Karpas-422 (cell line): ENCODE measurements around the gene HSPB9. TPM values are rescaled to one million over a fixed set of nuclear protein-coding genes. Genes with fewer than 3 reads are reported as not detected.
"Not testable (repeated sequence)": the region's sequence is repeated elsewhere in the genome, so short reads cannot be mapped to it uniquely, and the experiment has no call there.

Experiments used
- DNase-seq: peaks from one replicate; pipeline ENCODE4 v3.0.0-alpha.2; 2015
- H2AFZ ChIP-seq: fragments of 200-600 bp; sonication (generic); 2 replicates; pipeline ENCODE4 v1.6.1; 2014; ENCODE audit warnings: antibody characterized with exemption, low read length, mixed read lengths
- H3K27ac ChIP-seq: fragments of 200-600 bp; sonication (generic); 2 replicates; pipeline ENCODE4 v1.5.1; 2014; ENCODE audit warnings: mild to moderate bottlenecking, low read length, moderate library complexity
- H3K27me3 ChIP-seq: fragments of 200-600 bp; sonication (generic); 2 replicates; pipeline ENCODE4 v1.6.1; 2014; ENCODE audit warnings: low read length, mixed read lengths
- H3K36me3 ChIP-seq: fragments of 200-600 bp; sonication (generic); 2 replicates; pipeline ENCODE4 v1.6.1; 2014; ENCODE audit warnings: low read length, mixed read lengths; ENCODE audit not compliant: insufficient read depth
- H3K4me1 ChIP-seq: fragments of 200-600 bp; sonication (generic); 2 replicates; pipeline ENCODE4 v1.6.1; 2014; ENCODE audit warnings: mild to moderate bottlenecking, low read length, mixed read lengths
- H3K4me2 ChIP-seq: fragments of 200-600 bp; sonication (generic); 2 replicates; pipeline ENCODE4 v1.6.1; 2014; ENCODE audit warnings: low read length, low read depth, mild to moderate bottlenecking; ENCODE audit not compliant: poor library complexity, severe bottlenecking
- H3K4me3 ChIP-seq: fragments of 200-600 bp; sonication (generic); 2 replicates; pipeline ENCODE4 v1.5.1; 2014; ENCODE audit warnings: mild to moderate bottlenecking, antibody characterized with exemption, low read length, mixed read lengths
- H3K79me2 ChIP-seq: fragments of 200-600 bp; sonication (generic); 2 replicates; pipeline ENCODE4 v1.6.1; 2014; ENCODE audit warnings: mild to moderate bottlenecking, low read length, mixed read lengths
- H3K9ac ChIP-seq: fragments of 200-600 bp; sonication (generic); 2 replicates; pipeline ENCODE4 v1.6.0; 2014; ENCODE audit warnings: low read length
- H3K9me2 ChIP-seq: fragments of 200-600 bp; sonication (generic), shearing (Covaris generic); replicated peaks from 2 replicates; pipeline ENCODE4 v1.6.0; 2014; ENCODE audit warnings: mild to moderate bottlenecking, low read length, moderate library complexity; ENCODE audit not compliant: insufficient read depth
- H3K9me3 ChIP-seq: fragments of 300-700, 200-600 bp; sonication (generic); 2 replicates; pipeline ENCODE4 v1.6.1; 2014; ENCODE audit warnings: low read length, mixed read lengths
- H4K20me1 ChIP-seq: fragments of 200-600 bp; sonication (generic); 2 replicates; pipeline ENCODE4 v1.6.1; 2014; ENCODE audit warnings: mild to moderate bottlenecking, antibody characterized with exemption, low read length, low read depth; ENCODE audit not compliant: insufficient read depth
- total RNA-seq: library from RNA; depleted of rRNA; stranded (reverse); fragments of >200 nt; shearing (Covaris generic); gene quantifications from 2 replicates; pipeline ENCODE4 v1.2.3, GENCODE V29; 2014; ENCODE audit warnings: low replicate concordance

Gene HSPB9
- total RNA-seq, 1 experiment from 2014 or later: 0.37 TPM

DNA sequence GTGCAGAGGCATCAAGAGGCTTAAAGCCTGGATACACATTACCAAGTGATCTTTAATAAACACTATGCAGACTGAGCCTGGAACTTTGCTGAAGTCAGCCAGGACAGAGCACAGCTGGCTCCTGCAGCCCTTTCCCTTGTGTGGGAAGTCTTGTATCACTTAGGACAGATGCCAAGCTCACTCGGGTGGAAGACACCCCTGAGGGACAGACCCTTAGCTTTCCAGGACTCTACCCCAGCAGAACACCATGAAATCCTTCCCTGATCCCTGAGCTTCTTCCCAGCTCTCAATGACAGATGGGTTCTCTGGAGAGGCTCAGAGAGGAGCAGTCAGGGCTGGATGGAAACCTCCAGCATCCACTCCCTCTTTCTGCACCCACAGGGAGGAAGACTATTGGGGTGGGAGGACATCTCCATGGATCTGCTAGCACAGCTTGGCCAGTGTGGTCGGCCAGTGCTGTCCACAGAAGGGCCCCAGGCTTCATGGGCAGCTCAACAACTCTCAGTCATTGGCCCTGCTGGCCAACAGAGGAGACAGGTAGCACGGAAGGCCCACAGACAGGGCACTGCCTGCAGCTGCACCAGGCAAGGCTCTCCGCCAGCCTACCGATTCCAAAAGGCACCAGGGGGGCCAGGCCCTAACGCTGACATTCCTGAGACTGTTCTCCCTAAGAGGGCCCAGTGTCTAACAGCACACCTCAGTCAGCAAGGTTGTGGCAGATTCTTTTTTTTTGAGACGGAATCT, 16.3 kb downstream of the HSPB9 start:
- H3K79me2 ChIP-seq: peaks cover 97% of the 10 kb centered on the region

DNA sequence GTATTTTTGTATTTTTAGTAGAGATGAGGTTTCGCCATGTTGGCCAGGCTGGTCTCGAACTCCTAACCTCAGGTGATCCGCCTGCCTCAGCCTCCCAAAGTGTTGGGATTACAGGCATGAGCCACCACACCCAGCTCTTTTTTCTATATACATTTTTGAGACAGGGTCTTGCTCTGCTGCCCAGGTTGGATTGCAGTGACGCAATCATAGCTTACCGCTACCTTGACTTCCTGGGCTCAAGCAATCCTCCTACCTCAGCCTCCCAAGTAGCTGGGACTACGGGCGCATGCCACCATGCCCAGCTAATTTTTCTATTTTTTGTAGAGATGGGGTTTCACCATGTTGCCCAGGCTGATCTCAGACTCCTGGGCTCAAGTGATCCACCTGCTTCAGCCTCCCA, 18.1 kb downstream of the HSPB9 start:
- not testable (repeated sequence) for H2AFZ ChIP-seq, H3K27ac ChIP-seq, H3K9me3 ChIP-seq, H3K9me2 ChIP-seq, H3K4me2 ChIP-seq, H3K27me3 ChIP-seq, H3K9ac ChIP-seq, DNase-seq, H3K4me3 ChIP-seq
- Histone ChIP-seq H3K79me2 (peaks cover 92% of the 10 kb centered on the region), H4K20me1 (peaks cover 49% of the 10 kb centered on the region), H3K4me1 (peaks cover 33% of the 10 kb centered on the region), H3K36me3 (peaks cover 15% of the 10 kb centered on the region)

More for the DNA sequence above, 16.3 kb downstream of the HSPB9 start:
- no peak overlapping the region for H2AFZ ChIP-seq
- no peak for DNase-seq
- no peak overlapping the region for H3K4me3 ChIP-seq
- H3K27me3 ChIP-seq: no peaks in the 10 kb centered on the region
- H3K9me3 ChIP-seq: no peaks in the 10 kb centered on the region
- H3K36me3 ChIP-seq: peaks cover 19% of the 10 kb centered on the region
- H3K9ac ChIP-seq: no peak overlapping the region; the same call in 1 of the 2 replicates
- H3K4me2 ChIP-seq: no peak overlapping the region
- H3K4me1 ChIP-seq: peaks cover 50% of the 10 kb centered on the region
- H3K27ac ChIP-seq: no peak overlapping the region
- H4K20me1 ChIP-seq: peaks cover 59% of the 10 kb centered on the region
- H3K9me2 ChIP-seq: no peaks in the 10 kb centered on the region

DNA sequence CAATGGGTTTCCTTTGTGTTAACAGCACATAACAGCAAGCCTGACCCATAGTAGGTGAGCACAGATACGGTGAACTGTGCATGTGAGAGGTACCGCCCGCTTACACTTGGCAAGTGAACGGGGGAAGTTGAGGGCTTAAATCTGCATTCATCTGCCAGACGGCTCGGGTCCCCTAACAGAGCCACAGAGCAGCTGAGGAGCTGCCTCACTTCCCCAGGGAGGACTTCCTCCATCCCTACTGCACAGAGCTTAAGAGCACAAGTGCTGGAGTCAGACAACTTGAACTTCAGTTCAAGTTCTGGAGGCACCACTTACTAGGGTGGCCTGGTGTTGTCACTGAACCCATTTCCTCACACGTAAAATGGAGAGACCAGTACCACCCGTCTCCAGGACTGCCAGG, 18.8 kb downstream of the HSPB9 start:
- Histone ChIP-seq H3K27me3 (no peaks in the 10 kb centered on the region), H3K9me3 (no peaks in the 10 kb centered on the region), H3K9ac (no peak overlapping the region), H3K4me1 (peaks cover 26% of the 10 kb centered on the region), H3K4me2 (no peak overlapping the region), H3K79me2 (peaks cover 92% of the 10 kb centered on the region), H3K9me2 (no peaks in the 10 kb centered on the region), H2AFZ (no peak overlapping the region), H3K4me3 (no peak overlapping the region), H3K36me3 (peaks cover 17% of the 10 kb centered on the region), H4K20me1 (peaks cover 47% of the 10 kb centered on the region), H3K27ac (no peak overlapping the region)
- no peak for DNase-seq

DNA sequence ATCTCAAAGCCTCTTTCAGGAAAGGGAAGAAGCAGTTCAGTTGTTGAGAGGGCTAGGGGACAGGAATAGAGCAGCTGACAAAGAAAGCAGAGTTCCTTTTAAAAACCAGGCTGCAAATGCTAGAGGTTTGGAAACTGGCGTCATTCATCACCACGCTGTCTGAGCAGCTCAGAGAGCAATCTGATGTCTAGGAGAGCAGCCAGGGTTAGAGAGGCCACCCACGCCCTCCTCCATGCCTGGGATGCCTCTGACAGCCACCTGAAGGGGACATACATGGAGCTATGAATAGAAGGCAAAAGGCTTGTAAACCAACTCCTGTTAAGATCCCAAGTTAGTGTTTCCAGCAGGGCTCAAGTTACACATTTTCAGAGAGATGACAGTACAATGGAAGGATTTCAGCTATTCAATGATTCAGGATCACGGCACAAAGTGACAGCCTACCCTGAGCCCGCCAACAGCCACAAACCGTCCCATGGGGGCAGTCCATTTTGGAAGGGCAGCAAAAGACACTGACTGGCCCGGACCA, 19.8 kb downstream of the HSPB9 start:
- H3K4me1 ChIP-seq: peaks cover 19% of the 10 kb centered on the region
- H3K36me3 ChIP-seq: peaks cover 17% of the 10 kb centered on the region
- no peaks in the 10 kb centered on the region for H3K9me2 ChIP-seq
- no peak for DNase-seq
- H2AFZ ChIP-seq: no peak overlapping the region
- no peak overlapping the region for H3K27ac ChIP-seq
- no peaks in the 10 kb centered on the region for H3K27me3 ChIP-seq
- H3K4me3 ChIP-seq: no peak overlapping the region
- H3K9ac ChIP-seq: no peak overlapping the region
- peaks cover 44% of the 10 kb centered on the region for H4K20me1 ChIP-seq
- no peak overlapping the region for H3K4me2 ChIP-seq
- H3K9me3 ChIP-seq: no peaks in the 10 kb centered on the region
- peaks cover 92% of the 10 kb centered on the region for H3K79me2 ChIP-seq

DNA sequence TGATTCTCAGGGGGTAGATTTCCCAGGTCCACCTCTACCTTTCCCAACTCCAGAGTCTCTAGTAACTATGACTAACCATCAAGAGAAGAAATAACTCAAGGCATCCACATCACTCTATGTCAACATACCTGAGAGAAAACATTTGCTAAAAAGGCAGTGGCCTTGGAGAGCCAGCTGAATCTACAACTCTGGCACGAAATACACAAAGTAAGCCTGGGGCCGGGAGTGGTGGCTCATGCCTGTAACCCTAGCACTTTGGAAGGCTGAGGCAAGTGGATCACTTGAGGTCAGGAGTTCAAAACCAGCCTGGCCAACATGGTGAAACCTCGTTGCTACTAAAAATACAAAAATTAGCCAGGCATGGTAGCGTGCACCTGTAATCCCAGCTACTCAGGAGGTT, 20.5 kb downstream of the HSPB9 start:
- not testable (repeated sequence) for H3K27ac ChIP-seq, H3K9ac ChIP-seq, H3K9me3 ChIP-seq, H3K4me2 ChIP-seq, DNase-seq, H3K9me2 ChIP-seq, H3K4me3 ChIP-seq, H2AFZ ChIP-seq, H3K27me3 ChIP-seq
- Histone ChIP-seq H3K79me2 (peaks cover 90% of the 10 kb centered on the region), H3K36me3 (peaks cover 14% of the 10 kb centered on the region), H3K4me1 (peaks cover 15% of the 10 kb centered on the region), H4K20me1 (peaks cover 39% of the 10 kb centered on the region)

DNA sequence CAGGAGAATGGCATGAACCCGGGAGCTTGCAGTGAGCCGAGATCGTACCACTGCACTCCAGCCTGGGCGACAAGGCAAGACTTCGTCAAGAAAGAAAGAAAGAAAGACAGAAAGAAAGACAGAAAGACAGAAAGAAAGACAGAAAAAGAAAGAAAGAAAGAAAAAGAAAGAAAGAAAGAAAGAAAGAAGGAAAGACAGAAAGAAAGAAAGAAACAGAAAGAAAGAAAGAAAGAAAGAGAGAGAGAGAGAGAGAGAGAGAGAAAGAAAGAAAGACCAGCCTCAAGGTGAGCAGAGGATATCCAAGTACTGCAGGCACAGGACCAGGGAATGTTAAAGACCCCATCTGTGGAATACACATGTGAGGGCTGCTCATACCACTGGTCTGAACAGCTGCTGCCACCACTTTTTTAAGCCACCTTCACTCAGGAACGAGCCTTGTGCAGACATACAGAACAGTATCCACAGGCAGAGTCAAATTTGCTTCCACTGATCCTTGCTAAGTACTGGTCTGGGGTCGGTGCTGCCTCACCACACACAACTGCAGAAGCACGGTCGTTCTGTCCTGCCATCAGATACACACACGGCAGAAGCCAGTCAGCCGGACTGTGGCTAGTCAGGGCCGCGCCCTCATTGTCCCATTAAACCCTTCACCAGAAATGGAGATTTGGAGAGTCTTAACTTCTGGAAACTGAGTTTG, 24.5 kb downstream of the HSPB9 start:
- H3K4me2 ChIP-seq: no peak overlapping the region
- peaks cover 19% of the 10 kb centered on the region for H4K20me1 ChIP-seq
- H3K27ac ChIP-seq: no peak overlapping the region
- no peak for DNase-seq
- no peaks in the 10 kb centered on the region for H3K9me3 ChIP-seq
- no peak overlapping the region for H3K9ac ChIP-seq
- no peaks in the 10 kb centered on the region for H3K9me2 ChIP-seq
- H3K4me1 ChIP-seq: peaks cover 8% of the 10 kb centered on the region
- H2AFZ ChIP-seq: no peak overlapping the region
- H3K4me3 ChIP-seq: no peak overlapping the region
- peaks cover 6% of the 10 kb centered on the region; the same call in 1 of the 2 replicates for H3K36me3 ChIP-seq
- H3K27me3 ChIP-seq: no peaks in the 10 kb centered on the region
- peaks cover 90% of the 10 kb centered on the region for H3K79me2 ChIP-seq

DNA sequence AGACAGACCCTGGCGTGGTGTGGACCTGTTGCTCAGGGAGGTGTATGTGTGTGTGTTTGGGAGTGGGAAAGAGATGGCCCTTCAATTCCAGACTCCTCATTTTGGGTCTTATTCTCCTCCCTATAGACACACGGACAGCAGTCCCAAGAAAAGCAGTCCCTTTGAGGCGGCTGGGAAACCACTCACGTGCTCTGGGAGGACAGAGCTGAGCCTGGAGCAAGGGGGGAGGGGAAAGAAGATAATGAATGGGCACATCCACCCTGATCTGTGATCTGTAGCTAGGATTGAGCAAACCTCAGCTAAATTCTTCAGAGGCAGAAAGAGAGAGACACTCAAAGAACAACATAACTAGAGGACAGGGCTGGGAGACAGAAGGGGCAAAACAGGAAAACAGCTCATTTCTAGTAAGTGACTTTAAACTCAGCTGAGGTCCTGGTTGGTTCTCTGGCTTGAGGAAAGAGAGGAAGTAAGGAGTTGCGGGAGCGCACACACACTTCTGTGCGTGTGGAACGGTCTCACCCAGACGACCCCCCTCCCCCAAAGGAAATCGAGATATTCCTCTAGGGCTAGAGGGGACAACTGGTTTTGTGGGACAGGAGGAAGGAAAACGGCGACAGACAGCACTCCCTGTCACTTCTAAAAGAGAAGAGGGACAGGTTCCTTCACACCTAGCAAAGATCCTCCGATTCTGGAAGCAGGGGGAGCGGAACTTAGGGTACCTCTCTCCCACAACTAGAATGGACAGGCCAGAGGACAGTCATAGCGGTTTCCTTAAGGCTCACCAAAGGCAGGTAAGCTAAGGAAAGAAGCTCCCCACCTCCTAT, 31.5 kb downstream of the HSPB9 start:
- no peak overlapping the region for H2AFZ ChIP-seq
- H3K27ac ChIP-seq: peak overlapping the region; percentile 33; the same call in 1 of the 2 replicates
- no peaks in the 10 kb centered on the region; the same call in 1 of the 2 replicates for H3K36me3 ChIP-seq
- peaks cover 22% of the 10 kb centered on the region; the same call in 1 of the 2 replicates for H4K20me1 ChIP-seq
- peak overlapping the region; percentile 93 for H3K9ac ChIP-seq
- DNase-seq: peak; percentile 66
- H3K4me2 ChIP-seq: peak overlapping the region; percentile 97
- no peaks in the 10 kb centered on the region for H3K9me3 ChIP-seq
- H3K79me2 ChIP-seq: peaks cover 54% of the 10 kb centered on the region
- peak overlapping the region; percentile 89 for H3K4me3 ChIP-seq
- H3K9me2 ChIP-seq: no peaks in the 10 kb centered on the region
- no peaks in the 10 kb centered on the region for H3K27me3 ChIP-seq
- peaks cover 23% of the 10 kb centered on the region for H3K4me1 ChIP-seq
